Retina (tissue), 1 donor: Measurements from ENCODE around the gene TMEM178A.
"Not testable (repeated sequence)": the region's sequence is repeated elsewhere in the genome, so short reads cannot be mapped to it uniquely, and the experiment has no call there.

Experiments
- DNase-seq: peaks from one replicate; pipeline ENCODE4 v3.0.0-alpha.2; 2016

The TMEM178A gene

DNA sequence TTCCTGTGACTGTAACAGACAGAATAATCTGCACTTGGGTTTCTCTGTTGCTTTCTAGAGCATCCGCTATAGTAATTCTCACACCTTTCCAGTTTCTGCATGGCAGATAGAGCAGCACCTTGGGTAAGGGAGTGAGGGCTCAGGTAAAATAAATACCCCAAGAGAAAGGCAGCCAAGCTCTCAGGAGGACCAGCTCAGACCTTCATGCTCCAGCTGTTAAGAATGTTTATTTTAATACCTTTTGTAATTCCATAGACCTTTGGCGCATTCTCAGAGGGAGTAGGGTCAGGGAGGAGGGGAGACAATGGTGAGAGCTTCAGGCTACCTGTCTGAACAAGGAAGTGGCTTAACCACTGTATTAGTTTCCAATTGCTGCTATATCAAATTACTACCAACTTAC lies 16.2 kb upstream of the TMEM178A start:
- no peak for DNase-seq

- DNase-seq, result no peak
These were observed 15.2 kb upstream of the TMEM178A start for GRCh38 chr2:39650468-39650867.

DNA sequence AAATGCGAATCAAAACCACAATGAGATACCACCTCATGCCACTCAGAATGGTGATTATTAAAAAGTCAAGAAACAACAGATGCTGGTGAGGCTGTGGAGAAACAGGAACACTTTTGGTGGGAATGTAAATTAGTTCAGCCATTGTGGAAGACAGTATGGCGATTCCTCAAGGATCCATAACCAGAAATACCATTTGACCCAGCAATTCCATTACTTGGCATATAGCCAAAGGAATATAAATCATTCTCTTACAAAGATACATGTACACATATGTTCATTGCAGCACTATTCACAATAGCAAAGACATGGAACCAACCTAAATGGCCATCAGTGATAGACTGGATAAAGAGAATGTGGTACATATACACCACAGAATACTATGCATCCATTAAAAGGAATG lies 9.5 kb upstream of the TMEM178A start:
- not testable (repeated sequence) for DNase-seq

- no peak for DNase-seq
These were observed 8.3 kb upstream of the TMEM178A start for GRCh38 chr2:39657287-39657937.

- no peak for DNase-seq
These were observed 7.3 kb upstream of the TMEM178A start for GRCh38 chr2:39658371-39658770.

DNA sequence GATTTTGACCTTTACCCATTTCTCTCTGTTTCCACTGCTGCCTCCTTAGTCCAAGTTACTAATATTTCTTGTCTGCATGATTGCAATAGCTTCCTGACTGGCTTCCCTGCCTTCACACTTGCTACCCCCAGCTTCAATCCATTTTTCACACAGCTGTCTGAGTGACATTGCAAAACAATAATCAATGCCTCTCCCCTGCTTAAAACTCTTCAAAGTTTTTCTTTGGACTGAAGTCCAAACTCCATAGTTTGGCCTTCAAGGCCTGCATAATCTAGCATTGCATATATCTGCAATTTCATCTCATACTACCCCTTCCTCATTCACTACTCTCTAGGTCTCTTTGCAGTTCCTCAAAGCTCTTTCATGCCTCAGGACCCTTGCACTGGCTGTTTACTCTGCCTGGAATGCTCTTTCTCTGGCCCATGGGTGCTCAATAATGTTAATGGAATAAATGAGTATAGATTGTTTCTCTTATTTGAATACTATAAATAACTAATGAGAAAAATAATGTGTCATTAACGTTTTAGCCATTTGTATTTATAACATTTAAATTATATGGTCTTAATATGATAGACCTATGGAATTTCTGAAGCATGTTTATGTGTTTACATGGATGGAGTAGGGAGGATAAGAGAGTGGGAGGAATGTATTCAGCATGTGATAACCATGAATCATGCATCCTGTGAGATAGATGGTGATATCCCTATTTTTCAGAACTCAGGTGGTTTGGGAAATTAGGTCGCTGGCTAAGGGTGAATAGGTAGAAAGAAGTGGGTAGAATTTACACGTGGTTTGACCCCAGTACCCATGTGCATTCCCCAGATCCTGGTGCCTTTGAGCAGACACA lies 5.7 kb upstream of the TMEM178A start:
- DNase-seq, result no peak

GRCh38 chr2:39660612-39661236 lies 5.0 kb upstream of the TMEM178A start:
- no peak for DNase-seq

- DNase-seq, result no peak
These were observed 3.9 kb upstream of the TMEM178A start for GRCh38 chr2:39661826-39662225.

DNA sequence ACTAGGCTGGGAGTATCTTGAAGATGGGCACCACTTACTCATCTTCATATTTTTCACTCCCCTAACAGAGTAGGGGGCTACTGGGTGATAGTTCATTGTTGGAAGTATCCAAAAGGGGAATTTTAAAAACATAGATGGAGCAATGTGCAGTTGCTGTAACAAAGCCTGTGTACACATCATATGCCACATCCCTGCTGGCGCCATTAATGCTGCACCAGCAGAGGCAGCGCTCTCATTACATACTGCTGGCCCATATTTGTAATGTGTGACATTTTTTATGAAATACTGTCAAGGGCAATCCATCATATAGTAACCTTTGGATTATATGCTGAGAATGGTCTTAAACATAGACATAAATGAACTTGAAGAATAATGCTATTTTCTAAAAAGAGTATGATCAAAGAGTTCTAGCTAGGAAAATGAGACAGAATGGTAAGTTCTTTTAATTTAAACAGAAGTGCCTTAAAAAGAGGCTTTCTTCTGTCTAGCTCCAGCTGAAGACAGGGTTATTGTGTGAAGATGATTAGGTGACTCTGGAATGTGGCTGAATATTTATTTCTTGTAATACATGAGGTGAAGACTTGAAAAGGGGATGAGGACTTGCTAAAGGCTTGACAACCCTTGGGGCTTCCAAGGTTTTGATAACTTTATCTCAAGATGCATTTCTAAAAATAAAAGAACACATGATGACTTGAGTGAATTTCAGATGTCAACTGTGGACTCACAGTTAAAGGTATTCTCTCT lies 2.4 kb upstream of the TMEM178A start:
- DNase-seq, result peak; percentile 19

GRCh38 chr2:39664232-39664887 lies 1.4 kb upstream of the TMEM178A start:
- DNase-seq, result no peak

DNA sequence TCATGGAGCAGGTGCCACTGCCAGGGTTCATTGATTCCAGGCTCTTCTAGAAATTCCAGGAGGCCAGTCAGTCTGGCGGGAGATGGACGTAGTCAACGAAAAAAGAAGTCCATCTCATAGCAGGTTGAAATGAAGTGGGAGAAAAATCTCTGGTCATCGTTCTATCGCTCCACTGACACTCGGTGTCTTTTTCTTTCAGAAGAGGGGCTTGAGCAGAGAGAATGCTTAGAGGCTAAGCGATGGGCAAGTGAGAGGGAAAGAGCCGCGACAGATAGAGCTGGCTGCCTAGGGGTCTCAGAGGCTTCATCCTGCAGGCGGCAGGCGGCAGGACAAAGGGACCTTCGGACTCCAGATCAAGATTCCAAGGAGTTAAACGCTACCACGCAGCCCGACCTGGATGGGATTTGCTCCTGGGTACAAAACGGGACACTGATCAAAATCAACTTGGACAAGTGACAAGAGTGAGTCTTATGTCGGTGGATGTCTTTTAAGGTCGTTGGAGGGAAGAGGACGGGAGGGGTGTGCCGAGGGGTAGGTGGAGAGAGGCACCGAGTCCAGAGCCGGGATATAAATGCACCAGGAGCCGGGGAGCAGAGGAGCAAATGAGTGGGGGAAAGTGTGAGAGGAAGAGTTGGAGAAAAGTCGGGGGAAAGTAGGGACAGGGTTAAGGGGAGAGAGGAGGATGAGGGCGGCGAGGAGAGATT lies 677 bp upstream of the TMEM178A start:
- DNase-seq, result peak; percentile 85

DNA sequence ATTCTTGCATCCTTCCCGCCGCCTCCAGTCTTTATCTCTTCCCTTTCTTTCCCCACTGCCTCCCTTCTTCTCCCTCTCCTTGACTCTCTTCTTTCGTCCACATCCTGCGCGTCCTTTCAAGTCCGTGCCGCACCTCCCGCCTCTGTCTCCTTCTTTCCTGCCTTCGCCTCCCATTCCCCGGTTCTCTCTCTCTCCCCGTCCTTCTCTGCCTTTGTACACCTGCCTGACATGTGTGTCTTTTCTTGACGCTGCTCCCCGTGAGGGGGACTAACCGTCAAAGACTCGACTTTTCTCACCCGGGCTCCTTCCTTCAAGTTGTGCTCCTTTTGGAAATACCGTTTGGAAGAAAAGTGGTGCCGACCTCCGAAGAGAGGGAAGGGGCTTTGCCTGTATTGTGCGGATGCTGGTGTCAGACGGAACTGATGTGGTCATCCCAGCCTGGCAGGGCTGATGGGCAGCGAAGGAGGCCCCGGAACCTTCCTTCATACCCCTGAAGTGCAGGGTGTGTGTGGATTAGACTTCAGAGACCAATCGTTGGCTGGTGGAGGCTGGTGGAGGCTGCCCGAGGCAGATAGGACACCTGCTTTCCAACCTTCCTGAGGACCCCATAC lies 879 bp downstream of the TMEM178A start:
- DNase-seq, result peak; percentile 72

GRCh38 chr2:39667104-39667885 lies 1.6 kb downstream of the TMEM178A start:
- no peak for DNase-seq

DNA sequence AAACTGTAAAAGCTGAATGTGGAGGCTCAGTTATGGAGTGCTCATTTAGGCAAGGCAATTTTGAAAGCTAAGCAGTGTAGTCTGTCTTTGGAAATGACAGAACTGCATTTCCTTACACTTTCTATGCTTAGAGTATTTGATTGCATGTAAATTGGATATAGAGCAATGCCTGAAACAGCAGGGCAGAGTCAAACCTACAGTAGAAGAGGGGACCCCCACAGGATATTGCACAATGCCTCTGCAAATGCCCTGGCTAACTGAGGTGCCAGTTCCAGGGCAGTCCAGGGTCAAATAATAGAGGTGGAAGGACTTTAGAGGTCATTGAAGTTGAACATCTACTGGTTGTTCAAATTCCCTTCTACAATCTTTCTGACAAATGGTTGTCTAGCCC lies 2.2 kb downstream of the TMEM178A start:
- no peak for DNase-seq

GRCh38 chr2:39668576-39669080 lies 2.9 kb downstream of the TMEM178A start:
- no peak for DNase-seq

- no peak for DNase-seq
These were observed 5.9 kb downstream of the TMEM178A start for GRCh38 chr2:39671604-39672003.

GRCh38 chr2:39673018-39673417 lies 7.3 kb downstream of the TMEM178A start:
- no peak for DNase-seq

DNA sequence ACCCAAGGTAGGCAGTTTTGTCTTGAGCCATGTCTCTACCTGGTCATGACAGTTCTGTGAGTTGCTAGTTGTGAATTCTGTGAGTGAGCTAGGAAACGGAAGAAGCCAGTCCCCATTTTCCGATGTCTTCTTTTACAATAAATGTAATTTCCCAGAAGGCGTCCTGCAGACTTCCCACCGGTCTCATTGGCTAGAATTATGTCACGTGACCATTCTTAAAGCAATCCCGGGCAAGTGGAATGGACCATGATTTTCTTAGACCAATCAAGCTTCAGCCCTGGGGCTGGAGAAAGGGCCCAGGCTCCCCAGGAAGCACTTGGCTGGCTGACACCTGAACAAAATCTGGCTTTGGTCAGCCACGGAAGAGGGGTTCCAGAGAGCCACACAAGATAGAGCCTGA lies 10.6 kb downstream of the TMEM178A start:
- DNase-seq, result no peak

- DNase-seq, result no peak
These were observed 12.5 kb downstream of the TMEM178A start for GRCh38 chr2:39678170-39678569.

DNA sequence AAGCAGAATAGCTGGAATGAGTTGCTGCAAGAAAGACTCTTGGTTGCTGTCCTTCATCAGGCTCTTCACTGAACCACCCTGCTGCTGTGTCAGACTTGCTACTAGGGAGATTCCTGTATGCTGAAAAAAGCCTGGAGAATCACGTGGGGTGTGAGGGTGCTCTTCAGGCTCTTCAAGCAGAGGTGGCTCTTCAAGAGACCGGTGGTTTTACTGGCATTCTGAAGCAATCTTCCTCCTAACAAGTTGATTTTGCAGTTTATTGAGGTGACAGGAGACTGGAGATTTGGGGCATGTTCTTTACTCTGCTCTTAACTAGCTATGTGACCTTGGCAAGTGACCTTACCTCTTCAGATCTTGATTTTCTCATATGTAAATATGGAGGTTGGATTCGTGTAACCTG lies 14.1 kb downstream of the TMEM178A start:
- no peak for DNase-seq
